Activated CD4-positive, alpha-beta memory T cell treated with anti-CD3 and anti-CD28 coated beads, Interleukin-2, amount 10 ng/mL, durations not matched to agents 7 days and 5 days (primary cell): ENCODE measurements around the gene ZNF490. TPM values are rescaled to one million over a fixed set of nuclear protein-coding genes. Genes with fewer than 3 reads are reported as not detected.

Experiments
- CTCF ChIA-PET: fragments of 350-600 bp; sonication (Branson Sonifier 250); formaldehyde crosslinking; loops from one replicate; lab custom pipeline; 2021; ENCODE audit warnings: antibody characterized with exemption, inconsistent platforms; lab: Charles Lee
- POLR2A ChIA-PET: fragments of 350-600 bp; sonication (Branson Sonifier 250); formaldehyde crosslinking; loops from one replicate; lab custom pipeline; 2021; ENCODE audit warnings: antibody characterized with exemption; lab: Charles Lee
- DNase-seq: peaks from one replicate; pipeline ENCODE4 v3.0.0-alpha.2; 2020
- H3K27ac Mint-ChIP-seq: one replicate; pipeline ENCODE4 v1.8.0; 2021; ENCODE audit warnings: mild to moderate bottlenecking, mixed read lengths
- H3K27me3 Mint-ChIP-seq: one replicate; pipeline ENCODE4 v1.8.0; 2021; ENCODE audit warnings: mixed read lengths
- H3K36me3 Mint-ChIP-seq: one replicate; pipeline ENCODE4 v1.8.0; 2021; ENCODE audit warnings: low read depth, mixed read lengths
- H3K4me1 Mint-ChIP-seq: one replicate; pipeline ENCODE4 v1.8.0; 2021; ENCODE audit warnings: mixed read lengths
- H3K4me3 Mint-ChIP-seq: one replicate; pipeline ENCODE4 v1.8.0; 2021; ENCODE audit warnings: mild to moderate bottlenecking, mixed read lengths
- H3K9me3 Mint-ChIP-seq: one replicate; pipeline ENCODE4 v1.8.0; 2021; ENCODE audit warnings: mixed read lengths
- total RNA-seq, 2 experiments: library from RNA; stranded (reverse); gene quantifications; one replicate each; pipeline ENCODE4 v1.2.3, GENCODE V29; 2021

Gene ZNF490
- total RNA-seq, 2 experiments from 2014 or later = 16.9 to 17.1 TPM

DNA sequence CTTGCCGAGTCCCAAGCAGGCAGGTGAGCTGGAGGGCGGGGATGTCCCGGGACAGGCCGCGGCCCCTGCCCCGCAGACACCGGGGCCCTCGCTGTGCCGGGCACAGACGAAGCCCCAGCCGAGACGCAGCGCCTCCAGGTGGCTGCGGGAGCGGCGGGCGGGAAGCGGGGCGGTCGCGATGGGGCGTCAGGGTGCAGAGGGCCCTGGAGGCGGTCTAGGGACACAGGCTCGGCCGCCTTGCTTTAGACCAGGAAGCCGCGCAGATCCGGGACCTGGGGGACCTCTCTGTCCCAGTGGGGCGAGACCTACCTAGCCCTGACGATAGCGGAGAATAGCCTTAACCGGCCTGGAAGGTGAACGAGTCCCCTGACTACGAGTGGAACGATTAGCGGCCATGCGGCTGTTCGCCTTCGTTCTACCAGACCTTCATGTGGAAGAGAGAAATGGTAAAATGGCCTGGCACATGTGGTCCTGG, 55.1 kb downstream of the ZNF490 start:
- no peaks in the 10 kb centered on the region for H3K27me3 Mint-ChIP-seq
- CTCF ChIA-PET = no interaction called here
- peaks cover 2% of the 10 kb centered on the region for H3K36me3 Mint-ChIP-seq
- no peak overlapping the region for H3K4me3 Mint-ChIP-seq
- no peak for DNase-seq
- H3K27ac Mint-ChIP-seq = no peak overlapping the region
- peaks cover 18% of the 10 kb centered on the region for H3K4me1 Mint-ChIP-seq
- POLR2A ChIA-PET = no interaction called here
- no peaks in the 10 kb centered on the region for H3K9me3 Mint-ChIP-seq

DNA sequence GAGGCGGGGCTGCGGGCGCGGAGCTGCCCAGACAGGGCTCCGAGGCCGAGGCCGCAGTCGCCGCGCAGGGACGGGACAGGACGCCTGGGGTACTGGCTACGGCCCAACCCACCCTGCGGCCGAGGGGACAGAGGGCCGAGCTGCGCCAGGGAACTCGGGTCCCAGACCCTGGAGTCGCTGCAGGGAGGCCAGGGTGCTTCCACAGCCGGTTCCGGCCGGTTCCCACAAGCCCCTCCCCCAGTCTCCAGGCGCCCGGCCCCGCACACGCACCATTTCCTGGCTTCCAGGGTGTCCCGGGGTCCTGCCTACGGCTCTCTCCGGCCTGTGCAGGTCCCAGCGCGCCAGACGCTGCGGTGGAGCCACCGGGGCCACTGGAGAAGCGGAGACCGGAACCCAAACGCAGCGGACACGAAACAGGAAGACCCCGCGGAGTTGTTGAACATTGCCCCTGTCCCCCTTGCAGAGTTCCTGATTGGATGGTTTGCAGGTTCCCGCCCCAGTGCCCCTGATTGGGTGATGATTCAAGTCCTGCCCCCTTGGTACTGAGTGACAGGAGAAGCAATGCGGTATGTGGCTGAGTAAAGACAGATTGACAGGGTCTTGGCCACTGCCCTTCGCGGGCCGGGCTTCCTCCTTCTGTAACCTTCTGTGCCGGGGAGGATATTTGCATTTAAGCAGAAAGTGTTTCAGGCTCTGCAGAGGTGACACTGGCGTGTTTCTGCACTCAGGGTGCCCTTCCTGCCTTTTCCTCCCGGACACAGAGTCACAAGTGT, 59.4 kb downstream of the ZNF490 start, which contains the start of gene ZNF564:
Gene ZNF564, minus strand, starts transcription at position 423 of the 773 bp plus-strand sequence. Its CDS starts 150 bp downstream, at position 273.
- Mint-ChIP-seq H3K4me3 (peak within 1 kb of the TSS; percentile 90), H3K27ac (peak within 1 kb of the TSS; percentile 87), H3K9me3 (peaks cover 13% of the 10 kb centered on the region), H3K27me3 (no peaks in the 10 kb centered on the region), H3K36me3 (peaks cover 36% of the 10 kb centered on the region), H3K4me1 (peaks cover 29% of the 10 kb centered on the region)
- ChIA-PET CTCF (interaction anchor here (0.7 to 1.3 kb wide), 4 partner anchors 9 to 121 kb away, joined by 3 read pairs; partner anchors contain the start of genes ZNF490 and ZNF791), POLR2A (interaction anchor here (0.6 to 2.2 kb wide), 10 partner anchors 9 to 257 kb away, joined by 3 to 9 read pairs (median 4); partner anchors contain the start of genes ZNF44, ZNF443, ZNF490 and ZNF563)
- peak; percentile 95 for DNase-seq

DNA sequence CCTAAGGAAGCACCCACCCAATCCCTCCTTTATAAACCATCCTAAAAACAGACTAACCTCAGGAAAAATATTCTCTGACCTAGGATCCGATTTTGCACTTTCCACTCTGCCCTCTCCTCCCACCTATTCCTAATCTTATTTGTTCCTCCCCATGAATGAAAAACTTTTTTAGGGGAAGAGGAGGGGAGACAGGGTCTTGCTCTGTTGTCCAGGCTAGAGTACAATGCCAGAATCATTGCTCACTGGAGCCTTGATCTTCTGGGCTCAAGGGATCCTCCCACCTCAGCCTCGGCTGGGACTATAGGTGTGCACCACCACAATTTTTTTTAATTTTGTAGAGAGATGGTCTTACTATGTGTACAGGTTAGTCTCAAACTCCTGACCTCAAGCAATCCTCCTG, 63.7 kb downstream of the ZNF490 start:
- no peak overlapping the region for H3K27ac Mint-ChIP-seq
- H3K9me3 Mint-ChIP-seq = peaks cover 38% of the 10 kb centered on the region
- no peak overlapping the region for H3K4me3 Mint-ChIP-seq
- no peak for DNase-seq
- ChIA-PET CTCF (no interaction called here), POLR2A (no interaction called here)
- peaks cover 35% of the 10 kb centered on the region for H3K4me1 Mint-ChIP-seq
- H3K27me3 Mint-ChIP-seq = no peaks in the 10 kb centered on the region
- H3K36me3 Mint-ChIP-seq = peaks cover 74% of the 10 kb centered on the region

DNA sequence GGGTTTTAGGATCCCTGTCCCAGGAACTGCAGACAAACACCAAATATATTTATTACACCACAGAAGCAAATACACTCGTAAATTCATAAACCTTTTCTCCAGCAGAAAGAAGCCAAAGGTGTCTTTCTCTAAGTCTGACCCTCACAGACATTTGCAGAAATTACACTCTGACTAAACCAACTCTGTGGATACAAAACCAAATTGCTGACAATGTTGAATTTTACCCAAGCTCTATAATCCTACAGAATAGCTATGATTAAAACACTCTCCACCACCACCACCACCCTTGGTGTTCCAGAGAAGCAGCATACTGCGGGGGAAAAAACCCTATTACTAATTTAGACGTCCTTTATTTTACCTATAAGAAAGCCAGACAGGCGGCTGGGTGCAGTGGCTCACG, 64.5 kb downstream of the ZNF490 start:
- H3K4me1 Mint-ChIP-seq = peaks cover 29% of the 10 kb centered on the region
- H3K4me3 Mint-ChIP-seq = no peak overlapping the region
- peaks cover 38% of the 10 kb centered on the region for H3K9me3 Mint-ChIP-seq
- CTCF ChIA-PET = no interaction called here
- peaks cover 77% of the 10 kb centered on the region for H3K36me3 Mint-ChIP-seq
- POLR2A ChIA-PET = no interaction called here
- DNase-seq = no peak
- H3K27ac Mint-ChIP-seq = no peak overlapping the region
- H3K27me3 Mint-ChIP-seq = no peaks in the 10 kb centered on the region

DNA sequence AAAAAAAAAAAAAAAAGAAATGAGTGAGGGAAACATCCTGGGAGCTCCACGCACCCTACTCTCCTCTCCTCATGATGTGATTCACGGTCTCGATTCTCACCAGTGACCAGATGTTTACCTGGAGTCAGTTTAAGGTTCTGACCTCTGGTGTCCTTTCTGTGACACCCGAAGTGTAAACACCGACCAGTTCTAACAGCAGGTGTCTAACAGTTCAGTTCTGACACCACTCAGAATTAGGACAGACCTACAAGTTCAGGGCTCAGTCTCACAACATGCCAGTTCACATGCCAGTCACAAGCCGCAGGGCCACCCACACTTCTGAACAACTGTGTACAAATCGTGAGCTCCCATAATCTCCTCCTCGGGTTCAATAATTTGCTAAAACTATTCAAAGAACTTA, 65.3 kb downstream of the ZNF490 start:
- POLR2A ChIA-PET = no interaction called here
- H3K27ac Mint-ChIP-seq = no peak overlapping the region

DNA sequence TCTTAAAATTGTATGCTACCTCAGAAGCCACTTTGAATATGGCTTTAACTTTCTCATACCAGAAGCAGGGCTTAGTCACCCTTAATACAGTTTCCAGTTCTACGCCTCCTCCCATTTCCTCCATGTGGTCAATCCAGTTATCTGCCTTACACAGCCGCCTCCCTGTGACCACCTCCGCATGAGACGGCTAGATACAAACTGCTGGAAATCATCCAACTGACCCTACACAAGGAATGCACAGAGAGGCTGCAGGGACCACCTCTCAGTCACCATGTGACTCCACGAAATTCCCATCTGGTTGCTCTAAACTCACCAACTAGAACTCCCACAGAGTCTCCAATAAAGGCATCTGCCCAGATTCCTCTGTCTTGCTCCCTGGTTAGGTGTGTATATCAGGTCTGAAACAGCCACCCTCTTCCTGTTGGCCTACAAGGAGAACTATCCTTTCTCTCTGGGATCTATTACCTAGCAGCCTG, 66.2 kb downstream of the ZNF490 start:
- H3K9me3 Mint-ChIP-seq = peaks cover 41% of the 10 kb centered on the region
- peaks cover 82% of the 10 kb centered on the region for H3K36me3 Mint-ChIP-seq
- no peaks in the 10 kb centered on the region for H3K27me3 Mint-ChIP-seq
- H3K4me1 Mint-ChIP-seq = peaks cover 22% of the 10 kb centered on the region
- H3K4me3 Mint-ChIP-seq = no peak overlapping the region
- no peak overlapping the region for H3K27ac Mint-ChIP-seq
- ChIA-PET CTCF (no interaction called here), POLR2A (no interaction called here)
- DNase-seq = no peak

More for the DNA sequence above, 65.3 kb downstream of the ZNF490 start:
- H3K9me3 Mint-ChIP-seq = peaks cover 39% of the 10 kb centered on the region
- DNase-seq = no peak
- no peak overlapping the region for H3K4me3 Mint-ChIP-seq
- H3K27me3 Mint-ChIP-seq = no peaks in the 10 kb centered on the region
- CTCF ChIA-PET = interaction anchor here (0.7 kb wide), 1 partner anchor 454 kb away, joined by 3 read pairs; no protein-coding TSS in a partner anchor
- H3K4me1 Mint-ChIP-seq = peaks cover 26% of the 10 kb centered on the region
- peaks cover 82% of the 10 kb centered on the region for H3K36me3 Mint-ChIP-seq

DNA sequence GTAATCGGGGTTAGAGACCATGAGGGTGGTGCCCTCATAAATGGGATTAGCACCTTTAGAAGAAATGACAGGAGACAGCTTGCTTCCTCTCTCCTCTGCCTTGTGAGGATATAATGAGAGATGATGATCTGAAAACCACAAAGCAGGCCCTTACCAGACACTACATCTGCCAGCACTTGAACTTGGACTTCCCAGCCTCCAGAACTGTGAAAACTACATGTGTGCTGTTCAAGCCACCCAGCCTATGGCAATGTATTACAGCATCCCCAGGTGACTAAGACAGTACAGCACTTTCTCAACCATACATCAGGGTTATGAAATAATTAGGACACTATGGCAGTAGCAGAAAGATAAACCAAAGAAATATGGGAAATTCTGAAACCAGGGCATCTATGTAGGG, 66.8 kb downstream of the ZNF490 start:
- no peaks in the 10 kb centered on the region for H3K27me3 Mint-ChIP-seq
- H3K4me3 Mint-ChIP-seq = no peak overlapping the region
- CTCF ChIA-PET = no interaction called here
- H3K9me3 Mint-ChIP-seq = peaks cover 35% of the 10 kb centered on the region
- no peak overlapping the region for H3K27ac Mint-ChIP-seq
- DNase-seq = no peak
- H3K4me1 Mint-ChIP-seq = peaks cover 17% of the 10 kb centered on the region
- POLR2A ChIA-PET = no interaction called here
- H3K36me3 Mint-ChIP-seq = peaks cover 79% of the 10 kb centered on the region

Other genes with a start within 250 kb of the ZNF490 start
- under 1 TPM; 0.75 to 0.86 TPM for gene ZNF442, start 245.1 kb downstream of the ZNF490 start, total RNA-seq
- gene ZNF799, start 209.5 kb downstream of the ZNF490 start, total RNA-seq = 1 to 10 TPM; 4.7 TPM
- gene ZNF443, start 169.8 kb downstream of the ZNF490 start, total RNA-seq = 1 to 10 TPM; 4.9 to 5.2 TPM
- 1 to 10 TPM; 1.8 to 3.0 TPM for gene ZNF709, start 126.0 kb downstream of the ZNF490 start, total RNA-seq
- gene ZNF564, start 59.3 kb downstream of the ZNF490 start, total RNA-seq = 10 to 100 TPM in 1 of 2 experiments, 1 to 10 TPM in 1; 9.4 to 10.2 TPM
- gene ZNF791, start 107 bp upstream of the ZNF490 start, total RNA-seq = 10 to 100 TPM; 39.9 to 44.3 TPM
- 100 to 1,000 TPM; 146 to 150 TPM for gene MAN2B1, start 55.9 kb upstream of the ZNF490 start, total RNA-seq
- gene WDR83, start 56.0 kb upstream of the ZNF490 start, total RNA-seq = 10 to 100 TPM; 16.9 to 21.3 TPM
- 100 to 1,000 TPM; 106 to 113 TPM for gene DHPS, start 71.1 kb upstream of the ZNF490 start, total RNA-seq
- gene GNG14, start 77.2 kb upstream of the ZNF490 start, total RNA-seq = not detected
- 1 to 10 TPM; 5.2 to 5.3 TPM for gene FBXW9, start 85.8 kb upstream of the ZNF490 start, total RNA-seq
- gene TNPO2, start 113.1 kb upstream of the ZNF490 start, total RNA-seq = 10 to 100 TPM; 61.6 to 65.9 TPM
- 100 to 1,000 TPM; 205 TPM for gene TRIR, start 123.9 kb upstream of the ZNF490 start, total RNA-seq
- 10 to 100 TPM; 61.8 to 62.9 TPM for gene GET3, start 126.7 kb upstream of the ZNF490 start, total RNA-seq
- not detected for gene BEST2, start 141.0 kb upstream of the ZNF490 start, total RNA-seq
- 10 to 100 TPM; 17.0 to 17.8 TPM for gene HOOK2, start 164.7 kb upstream of the ZNF490 start, total RNA-seq
- gene JUNB, start 180.7 kb upstream of the ZNF490 start, total RNA-seq = 100 to 1,000 TPM; 197 TPM
- 100 to 1,000 TPM; 234 to 240 TPM for gene PRDX2, start 191.0 kb upstream of the ZNF490 start, total RNA-seq
- gene THSD8, start 191.3 kb upstream of the ZNF490 start, total RNA-seq = 10 to 100 TPM; 19.2 to 25.5 TPM
- 10 to 100 TPM; 34.8 to 38.4 TPM for gene RNASEH2A, start 195.8 kb upstream of the ZNF490 start, total RNA-seq
- not detected for gene RTBDN, start 223.8 kb upstream of the ZNF490 start, total RNA-seq
- gene MAST1, start 227.7 kb upstream of the ZNF490 start, total RNA-seq = 1 to 10 TPM; 1.1 to 2.1 TPM